NOMO-1 (cell line): Measurements from ENCODE around the gene AGPAT1.
"Not testable (repeated sequence)": the region's sequence is repeated elsewhere in the genome, so short reads cannot be mapped to it uniquely, and the experiment has no call there.

Experiments
- DNase-seq, 2 experiments: peaks; one replicate each; lab custom pipeline; 2025; ENCODE audit not compliant: unreplicated experiment in 2 of 2; lab: John Stamatoyannopoulos, UW

Gene AGPAT1

DNA sequence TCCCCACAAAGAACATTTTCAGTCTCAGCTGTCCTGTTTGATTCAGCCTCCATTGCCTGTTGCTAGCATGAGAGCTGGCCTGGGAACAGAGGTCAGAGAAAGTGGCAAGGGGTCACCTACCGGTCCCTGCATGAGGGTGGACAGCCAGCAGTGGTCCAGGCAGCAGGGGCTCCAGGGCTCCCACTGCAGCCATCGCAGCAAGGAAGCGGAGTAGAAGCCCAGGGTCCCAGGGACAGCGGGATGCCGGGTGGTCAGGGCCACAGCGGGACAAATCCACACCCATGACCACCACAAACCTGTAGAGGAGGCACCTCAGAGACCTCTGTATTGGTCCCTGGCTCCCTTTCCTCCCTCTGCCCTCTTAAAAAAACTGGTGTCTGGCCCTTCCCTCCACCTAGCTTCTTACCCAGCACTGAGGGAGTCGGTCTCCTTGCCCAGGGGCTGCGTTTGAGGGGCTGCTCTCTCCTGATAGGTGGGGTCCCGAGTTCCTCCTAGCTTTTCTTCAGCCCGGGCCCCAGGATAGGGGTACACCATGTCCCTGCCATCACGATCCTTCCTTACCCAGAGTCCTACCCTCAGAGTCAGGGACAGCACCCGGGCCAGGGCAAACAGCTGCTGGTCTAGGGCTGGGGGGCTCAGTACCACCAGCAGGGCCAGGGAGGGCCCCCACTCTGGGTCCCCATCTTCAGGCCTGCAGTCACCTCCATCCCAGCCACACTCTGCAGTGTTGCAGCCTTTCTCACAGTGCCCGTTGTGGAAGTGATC lies 25.0 kb upstream of the AGPAT1 start:
- DNase-seq: no peak

DNA sequence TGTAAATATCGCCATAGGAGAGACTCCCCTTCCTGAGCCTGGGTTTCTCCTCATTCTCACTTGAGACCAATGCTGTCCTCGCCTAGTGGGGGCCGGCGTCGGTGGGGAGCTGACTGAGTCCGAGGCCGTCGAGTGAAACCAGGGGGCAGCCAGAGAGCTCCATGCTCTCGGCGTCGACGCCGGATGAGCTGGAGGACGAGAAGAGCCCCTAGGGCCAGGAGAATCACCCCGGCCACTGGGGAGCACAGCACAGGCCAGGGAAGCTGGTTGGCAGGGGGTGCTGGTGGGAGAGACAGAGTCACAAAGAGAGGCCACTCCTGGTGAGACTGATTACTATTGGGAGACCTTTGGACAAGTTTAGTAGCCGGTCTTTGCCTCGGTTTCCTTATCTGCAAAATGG lies 23.0 kb upstream of the AGPAT1 start:
- DNase-seq: no peak

DNA sequence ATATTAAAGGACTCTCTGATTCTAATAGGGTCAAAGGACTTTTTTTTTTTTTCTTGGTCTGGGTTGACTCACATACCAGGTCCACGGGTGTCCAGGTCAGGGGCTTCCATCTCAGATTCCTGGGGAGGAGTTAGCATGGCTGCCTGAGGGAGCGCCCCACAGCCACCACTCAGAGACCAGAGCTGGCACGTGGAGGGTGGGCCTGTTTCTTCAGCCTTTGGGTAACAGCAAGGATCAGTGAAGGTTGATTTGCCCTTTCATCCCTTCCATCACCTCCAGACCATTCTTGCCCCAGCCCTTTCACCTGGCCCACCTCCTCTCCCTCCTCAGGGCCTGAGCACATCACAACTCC lies 22.4 kb upstream of the AGPAT1 start:
- no peak for DNase-seq

DNA sequence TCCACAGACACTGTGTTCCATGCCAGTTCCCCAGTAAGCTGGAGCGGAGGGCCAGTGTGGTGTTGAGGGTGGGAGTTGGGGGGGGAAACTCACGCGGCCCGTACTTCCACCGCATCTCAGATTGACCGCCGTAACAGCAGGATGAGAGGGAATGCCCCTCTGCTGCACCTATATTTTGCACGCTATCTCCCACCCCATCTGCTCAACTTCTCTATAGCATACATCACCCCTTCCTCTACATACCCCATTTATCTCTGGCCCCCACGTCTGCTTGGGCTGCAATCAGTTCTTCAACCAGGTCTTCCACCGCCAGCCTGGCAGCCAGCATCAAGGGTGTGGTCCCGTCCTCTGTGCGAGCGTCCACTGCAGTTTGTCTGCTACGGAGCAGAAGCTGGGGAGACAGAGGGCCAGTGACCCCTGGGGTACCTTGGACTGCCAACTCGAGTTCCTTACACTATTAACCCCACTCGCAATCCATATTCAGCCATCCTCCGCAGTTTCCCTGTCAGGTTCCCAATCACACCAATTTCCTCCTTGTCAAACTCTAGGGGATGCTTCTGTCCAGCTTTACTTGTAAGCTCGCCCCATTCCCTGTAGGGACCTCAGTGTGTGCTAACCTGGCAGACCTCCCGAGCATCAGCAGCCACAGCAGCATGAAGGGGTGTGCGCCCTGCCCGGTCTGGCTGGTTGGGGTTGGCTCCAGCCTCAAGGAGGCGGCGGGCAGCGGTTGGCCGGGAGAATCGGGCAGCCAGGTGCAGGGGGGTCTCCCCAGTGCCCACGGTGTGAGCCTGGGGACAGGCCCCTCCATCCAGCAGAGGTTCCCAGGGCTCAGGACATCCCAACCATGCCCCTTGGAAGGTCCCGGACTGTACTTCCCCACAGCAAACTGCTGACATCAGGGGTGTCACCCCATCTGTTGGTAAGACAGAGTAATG lies 21.1 kb upstream of the AGPAT1 start:
- DNase-seq: no peak

DNA sequence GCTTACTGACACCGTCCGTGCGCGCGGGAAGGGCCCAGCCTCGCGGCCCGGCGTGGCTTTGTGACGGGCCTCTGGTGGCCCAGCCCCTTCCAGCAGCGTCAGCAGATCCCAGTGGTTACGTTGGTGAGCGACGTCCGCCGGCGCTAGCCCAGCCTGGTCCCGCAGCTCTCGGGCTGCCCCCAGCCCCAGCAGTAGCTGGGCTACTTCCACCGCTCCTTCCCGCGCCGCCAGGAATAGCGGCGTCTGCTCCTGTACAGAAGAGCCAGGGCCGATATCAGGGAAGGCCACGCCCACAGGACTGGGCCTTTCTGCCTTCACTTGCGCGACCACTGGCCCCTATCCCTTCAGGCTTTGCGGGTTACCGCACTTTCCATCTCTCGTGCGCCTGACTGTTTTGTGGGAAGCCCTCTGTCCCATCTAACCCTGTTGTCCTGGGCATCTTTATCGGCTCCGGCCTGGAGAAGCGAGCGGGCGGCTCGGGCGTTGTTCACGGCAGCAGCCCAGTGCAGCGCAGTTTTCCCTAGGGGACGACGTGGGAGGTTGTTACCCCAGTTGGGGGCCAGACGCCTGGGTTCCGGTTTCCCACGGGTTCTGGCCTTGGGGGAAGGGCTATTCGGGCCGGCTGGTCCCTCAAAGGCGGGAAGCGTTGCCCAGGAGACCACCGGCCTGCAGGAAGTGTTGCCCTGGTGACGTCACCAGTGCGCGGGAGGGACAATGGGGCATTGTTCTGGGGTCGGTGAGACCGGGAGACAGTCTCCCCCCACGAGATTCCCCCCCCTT lies 20.2 kb upstream of the AGPAT1 start:
- DNase-seq: peak; percentile 46 to 52

DNA sequence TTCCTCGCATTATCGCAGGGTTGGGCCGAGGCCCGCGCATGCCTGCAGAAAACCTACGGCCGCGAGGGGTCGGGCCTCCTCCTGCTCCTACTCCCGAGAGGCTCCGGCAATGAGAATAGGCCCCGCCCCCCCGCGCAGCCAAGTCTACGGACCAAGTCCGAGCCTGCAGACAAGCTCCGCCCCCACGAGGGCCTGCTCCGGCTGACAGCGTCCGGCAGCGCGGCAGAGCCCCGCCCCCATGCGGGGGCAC lies 19.7 kb upstream of the AGPAT1 start:
- DNase-seq: peak; percentile 98 to 99

DNA sequence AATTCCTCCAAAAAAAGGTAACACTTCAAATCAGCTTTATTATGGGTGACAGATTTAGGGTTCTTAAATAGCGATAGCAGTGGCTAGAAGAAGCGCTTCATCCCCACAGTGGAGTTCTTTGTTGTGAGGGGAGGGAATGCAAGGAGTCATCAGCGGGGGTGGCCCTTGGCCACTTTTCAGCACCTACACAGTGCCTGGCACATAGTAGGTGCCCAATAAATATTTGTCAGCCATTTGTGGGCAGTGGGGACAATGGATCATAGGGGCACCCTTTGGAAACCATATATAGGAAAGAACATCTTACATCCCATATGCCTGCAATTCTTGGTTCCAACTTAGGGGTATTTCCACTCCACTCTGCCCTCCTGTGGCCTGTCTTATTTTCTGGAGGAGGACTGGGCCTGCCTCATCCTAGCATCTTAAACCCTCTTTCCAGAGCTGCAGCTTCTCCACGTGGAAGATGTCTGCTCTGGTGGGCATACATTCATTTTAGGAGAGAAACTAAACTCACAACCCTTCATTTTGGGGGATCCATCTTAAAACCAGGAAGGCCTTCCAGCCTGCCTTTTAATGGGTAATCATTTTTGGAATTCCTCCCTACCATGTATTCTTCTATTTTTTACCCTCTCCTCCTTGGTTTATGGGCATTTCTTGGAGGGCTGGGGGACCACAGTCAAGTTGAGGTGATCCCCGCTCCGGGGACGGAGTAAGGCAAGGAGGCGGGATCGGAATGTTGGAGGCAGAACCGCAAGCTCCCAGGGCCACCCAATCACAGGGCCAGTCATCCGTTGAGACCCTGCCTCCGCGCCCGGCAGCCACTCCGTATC lies 19.2 kb upstream of the AGPAT1 start:
- DNase-seq: peak; percentile 31 to 62

DNA sequence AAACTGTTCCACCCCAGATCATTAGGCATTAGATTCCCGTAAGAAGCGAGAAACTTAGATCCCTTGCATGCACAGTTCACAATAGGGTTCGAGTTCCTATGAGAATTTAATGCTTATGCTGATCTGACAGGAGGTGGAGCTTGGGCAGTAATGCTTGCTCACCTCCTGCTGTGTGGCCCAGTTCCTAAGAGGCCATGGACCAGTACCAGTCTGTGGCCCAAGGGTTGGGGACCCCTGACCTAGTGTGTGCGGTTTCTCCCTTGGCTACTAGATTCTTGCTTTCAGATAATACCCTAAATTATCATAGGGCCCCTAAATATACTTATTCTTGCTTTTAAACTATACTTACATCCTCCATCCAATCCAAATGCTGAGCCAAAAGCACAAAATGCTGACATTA lies 18.5 kb upstream of the AGPAT1 start:
- DNase-seq: no peak

DNA sequence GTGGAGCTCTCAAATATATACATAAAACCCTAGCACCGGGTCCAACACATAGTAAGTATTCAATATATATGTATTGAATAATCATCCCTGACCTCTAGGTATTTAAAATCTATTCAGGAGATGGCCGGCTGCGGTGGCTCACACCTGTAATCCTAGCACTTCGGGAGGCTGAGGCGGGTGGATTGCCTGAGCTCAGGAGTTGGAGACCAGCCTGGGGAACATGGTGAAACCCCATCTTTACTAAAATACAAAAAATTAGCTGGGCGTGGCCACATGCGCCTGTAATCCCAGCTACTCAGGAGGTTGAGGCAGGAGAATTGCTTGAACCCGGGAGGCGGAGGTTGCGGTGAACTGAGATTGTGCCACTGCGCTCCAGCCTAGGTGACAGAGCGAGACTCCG lies 17.2 kb upstream of the AGPAT1 start:
- DNase-seq: not testable (repeated sequence)

DNA sequence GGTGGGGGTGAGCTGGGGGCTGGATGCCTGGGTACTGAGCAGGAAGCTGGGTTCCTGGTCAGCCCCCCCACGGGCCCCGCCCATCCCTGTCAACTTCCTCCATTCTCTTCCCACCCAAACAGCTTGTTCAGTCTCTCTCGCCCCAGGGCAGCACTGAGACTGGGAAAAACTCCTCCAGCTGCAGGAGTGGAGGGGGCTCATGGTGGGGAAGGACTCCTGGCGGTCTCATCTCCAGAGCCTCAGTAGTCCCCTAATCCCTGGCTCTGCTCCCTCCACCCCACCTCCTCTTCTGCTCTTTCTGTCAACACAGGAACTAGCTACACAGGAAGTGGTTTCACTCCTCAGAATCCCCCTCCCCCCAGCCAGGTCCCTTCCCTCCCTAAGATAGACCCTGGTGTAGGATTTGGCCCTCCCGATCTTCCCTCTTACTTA lies 16.7 kb upstream of the AGPAT1 start, which contains the start of gene GPSM3:
Gene GPSM3 (minus strand): TSS at position 36 of the 432 bp plus-strand sequence. CDS start 130 bp downstream, outside the sequence.
- peak; percentile 73 to 77 for DNase-seq

DNA sequence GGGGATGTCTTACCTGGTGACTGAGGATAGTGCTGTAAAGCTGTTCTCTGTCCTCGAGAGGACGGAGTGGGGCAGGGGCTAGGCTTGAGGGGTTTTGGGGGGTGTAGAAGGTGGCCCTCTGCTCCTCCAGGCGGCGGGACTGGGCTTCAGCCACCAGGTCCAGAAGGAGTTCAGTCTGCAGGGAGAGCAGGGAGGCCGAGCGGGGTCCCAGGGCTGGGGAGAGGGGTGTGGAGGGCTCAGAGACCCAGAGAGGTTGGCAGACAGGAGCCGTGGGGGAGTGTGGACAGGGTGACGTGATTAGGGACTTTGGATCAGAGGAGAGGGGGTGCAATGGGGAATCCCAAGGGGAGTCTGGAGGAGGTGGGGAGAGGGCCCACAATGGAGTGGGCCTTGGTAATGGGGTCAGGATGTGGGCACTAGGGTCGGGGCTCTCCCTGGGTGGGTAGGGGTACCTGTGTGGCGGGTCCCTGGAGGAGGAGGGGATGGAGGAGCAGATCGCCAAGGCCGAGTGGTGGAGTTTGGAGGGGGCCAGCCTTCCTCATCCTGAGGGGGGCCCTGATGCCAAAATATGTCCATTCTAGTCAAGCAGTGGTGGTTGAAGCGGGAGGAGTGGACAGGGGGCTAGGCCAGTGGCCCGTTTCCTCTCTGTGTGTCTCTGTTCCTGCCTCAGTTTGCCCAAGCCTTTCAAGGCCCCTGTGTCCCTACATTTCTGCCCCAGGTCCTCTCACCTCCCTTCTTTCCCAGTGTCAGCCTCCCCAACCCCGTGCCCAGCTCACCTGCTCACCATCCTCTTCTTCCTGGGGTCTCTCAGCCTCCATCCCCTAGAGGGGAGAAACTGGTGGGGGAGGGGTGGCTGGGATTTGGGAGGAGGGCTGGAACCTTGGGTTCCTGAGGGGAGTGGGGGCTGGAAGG lies 16.1 kb upstream of the AGPAT1 start:
- no peak for DNase-seq

DNA sequence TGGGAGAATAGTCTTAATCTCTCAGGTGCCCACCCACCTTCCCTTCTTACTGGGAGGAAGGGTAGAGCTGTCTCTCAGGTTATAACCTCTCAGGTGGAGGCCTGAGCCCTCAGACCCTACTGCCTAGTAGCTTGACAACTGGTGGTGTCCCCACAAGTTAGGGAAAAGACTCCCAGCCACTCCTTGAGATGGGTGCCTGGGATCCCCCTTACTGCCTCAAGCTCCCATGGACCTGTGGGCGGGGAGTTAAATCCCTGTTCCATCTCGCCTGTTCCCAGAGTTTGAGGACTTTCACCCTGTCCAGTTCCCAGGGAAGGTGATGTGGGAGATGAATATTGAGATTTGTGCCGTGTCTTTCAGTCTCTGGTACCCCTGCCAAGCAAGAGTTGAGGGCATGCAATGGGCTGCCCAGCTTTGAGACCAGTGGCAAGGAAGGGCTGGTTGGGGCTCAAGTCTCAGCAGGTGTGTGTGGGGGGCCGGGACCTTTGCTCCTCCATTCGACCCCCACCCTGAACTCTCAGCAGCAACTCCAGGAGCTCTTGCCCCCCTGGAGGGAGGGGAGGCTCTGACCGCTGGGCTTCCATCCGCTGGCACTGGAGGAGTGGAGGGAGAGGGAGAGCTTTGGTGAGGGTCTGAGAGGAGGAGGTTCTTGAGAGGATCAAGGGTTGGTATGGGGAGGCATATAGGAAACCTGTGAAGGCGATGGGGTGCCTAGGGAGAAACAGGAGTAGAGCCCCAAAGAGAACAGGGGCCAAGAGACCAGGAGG lies 15.2 kb upstream of the AGPAT1 start:
- no peak for DNase-seq

DNA sequence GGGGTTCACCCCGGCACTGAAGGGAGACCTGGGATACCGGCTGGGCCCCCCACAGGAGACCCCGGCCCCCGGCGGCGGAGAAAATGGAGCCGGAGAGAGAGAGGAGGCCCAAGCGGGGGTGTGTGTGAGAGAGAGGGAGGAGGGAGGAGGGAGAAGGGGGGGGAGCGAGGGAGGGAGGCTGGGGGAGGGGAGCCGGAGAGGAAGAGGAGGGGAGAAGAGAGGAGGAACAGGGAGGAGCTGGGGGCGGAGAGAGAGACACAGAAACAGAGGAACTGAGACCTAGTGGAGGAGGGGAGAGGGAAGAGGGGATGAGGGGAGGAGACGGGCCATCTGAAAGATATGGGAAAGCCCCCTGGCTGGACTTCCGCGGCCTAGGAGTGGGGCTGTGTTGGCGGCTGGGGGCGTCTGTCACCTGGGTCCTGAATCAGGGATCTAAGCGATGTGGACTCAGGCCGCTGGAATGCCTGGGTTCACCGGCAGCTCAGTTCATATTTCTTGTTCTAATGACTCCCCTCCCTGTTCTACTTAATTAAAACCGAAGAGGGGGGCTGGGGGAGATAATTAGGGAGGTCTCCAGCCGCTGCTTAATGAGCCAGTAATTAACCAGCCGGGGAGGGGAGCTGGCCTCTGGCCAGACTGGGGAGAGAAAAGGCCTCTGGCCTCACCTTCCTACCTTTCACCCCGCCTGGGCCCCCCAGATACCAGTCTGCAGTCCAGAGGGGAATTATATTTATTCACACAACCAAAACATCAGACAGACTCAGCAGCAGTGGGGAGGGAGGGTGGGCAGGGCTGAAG lies 14.4 kb upstream of the AGPAT1 start, which contains the start of gene PBX2:
Gene PBX2 (minus strand): TSS at position 149 of the 798 bp plus-strand sequence. CDS start 287 bp downstream, outside the sequence.
- DNase-seq: peak; percentile 87 to 91

DNA sequence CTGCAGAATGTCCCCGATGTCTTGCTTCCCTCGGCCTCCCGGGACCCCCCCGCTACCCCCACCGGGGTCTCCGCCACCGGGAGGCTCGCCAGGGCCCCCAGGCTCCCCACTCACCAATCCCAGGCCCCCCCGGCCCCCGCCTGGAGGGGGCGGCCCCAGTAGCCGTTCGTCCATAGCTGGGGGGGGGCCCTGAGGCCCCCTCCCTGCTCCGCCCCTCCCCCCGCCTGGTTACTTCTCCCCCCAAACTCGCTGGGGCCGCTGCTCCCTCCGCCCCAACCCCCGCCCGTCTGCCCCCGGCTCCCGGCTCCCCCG lies 13.8 kb upstream of the AGPAT1 start:
- no peak for DNase-seq

DNA sequence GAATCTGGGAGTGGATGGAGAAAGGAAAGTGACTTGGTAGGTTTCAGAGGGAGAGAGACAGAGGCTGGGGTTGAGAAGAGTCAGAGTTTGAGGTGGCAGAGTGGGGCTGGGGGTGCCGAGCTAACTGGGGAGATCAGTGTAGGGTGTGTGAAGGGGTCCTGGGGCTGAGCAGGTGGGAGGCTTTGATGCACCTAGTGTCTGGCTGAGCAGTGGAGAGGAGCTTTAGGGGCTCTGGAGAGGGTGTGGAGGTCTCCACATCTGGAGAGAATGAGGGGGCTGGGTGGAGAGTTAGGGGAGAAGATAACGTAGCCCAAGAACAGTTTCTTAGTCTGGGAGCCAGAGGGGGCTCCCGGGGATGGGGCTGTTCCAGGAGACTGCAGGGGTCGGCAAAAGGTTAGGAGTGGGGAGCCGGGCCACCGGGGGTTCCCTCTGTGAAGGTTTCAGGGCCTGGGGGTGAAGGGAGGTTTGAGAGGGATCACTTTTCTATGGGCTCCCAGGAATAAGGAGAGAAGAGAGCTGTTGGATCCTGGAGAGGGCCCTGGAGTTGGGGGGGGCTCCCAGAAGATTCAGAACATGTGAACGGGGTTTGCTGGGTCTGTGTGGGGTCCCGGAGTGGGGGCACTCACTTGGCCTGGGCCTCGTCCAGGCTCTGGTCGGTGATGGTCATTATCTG lies 13.3 kb upstream of the AGPAT1 start:
- DNase-seq: no peak

DNA sequence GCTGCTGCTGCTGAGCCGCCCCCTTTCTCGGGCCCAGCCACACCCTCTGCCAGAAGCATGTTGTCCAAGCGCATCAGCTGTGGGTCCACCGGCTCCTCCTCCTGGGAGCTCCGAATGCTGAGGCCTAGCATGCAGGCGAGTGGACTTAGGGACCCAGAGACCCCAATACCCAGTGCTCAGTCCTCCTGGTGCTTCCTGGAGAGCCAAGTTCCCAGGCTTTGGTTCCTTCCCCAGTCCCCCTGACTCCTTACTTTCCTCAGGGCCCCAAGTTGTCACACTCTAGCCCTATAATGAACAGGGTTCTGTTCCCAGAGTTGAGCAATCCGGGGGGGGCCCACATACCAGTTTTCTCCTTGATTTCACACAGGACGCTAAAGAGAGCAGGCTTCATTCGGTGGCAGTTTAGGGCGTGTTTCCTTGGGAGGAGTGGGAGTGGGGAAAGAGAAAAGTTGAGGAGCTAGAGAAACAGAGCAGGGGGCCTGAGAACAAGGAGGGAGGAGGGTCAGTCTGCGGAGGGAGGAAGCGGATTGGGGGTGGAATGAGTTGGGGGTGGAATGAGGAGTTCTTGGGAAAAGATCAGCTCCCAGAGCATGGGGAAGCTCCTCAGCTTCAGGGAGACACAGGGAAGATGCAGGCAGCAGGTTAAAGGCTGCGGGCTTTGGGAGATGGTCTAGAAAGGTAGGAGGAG lies 12.6 kb upstream of the AGPAT1 start:
- DNase-seq: no peak
